Stimulated activated CD8-positive, alpha-beta memory T cell treated with anti-CD3 and anti-CD28 coated beads, Interleukin-2, amount 100 ng/mL, for 48 hours (primary cell): ENCODE measurements around the gene GLB1L.
A peak's percentile ranks its signal among the peaks of the same experiment; 100 is the strongest.
"Not testable (repeated sequence)": the region's sequence is repeated elsewhere in the genome, so short reads cannot be mapped to it uniquely, and the experiment has no call there.

ENCODE experiments used
- DNase-seq, 2 donors: peaks; one replicate each; pipeline ENCODE4 v3.0.0-alpha.2; 2020; ENCODE audit warnings: low read depth in 2 of 2

The GLB1L gene

DNA sequence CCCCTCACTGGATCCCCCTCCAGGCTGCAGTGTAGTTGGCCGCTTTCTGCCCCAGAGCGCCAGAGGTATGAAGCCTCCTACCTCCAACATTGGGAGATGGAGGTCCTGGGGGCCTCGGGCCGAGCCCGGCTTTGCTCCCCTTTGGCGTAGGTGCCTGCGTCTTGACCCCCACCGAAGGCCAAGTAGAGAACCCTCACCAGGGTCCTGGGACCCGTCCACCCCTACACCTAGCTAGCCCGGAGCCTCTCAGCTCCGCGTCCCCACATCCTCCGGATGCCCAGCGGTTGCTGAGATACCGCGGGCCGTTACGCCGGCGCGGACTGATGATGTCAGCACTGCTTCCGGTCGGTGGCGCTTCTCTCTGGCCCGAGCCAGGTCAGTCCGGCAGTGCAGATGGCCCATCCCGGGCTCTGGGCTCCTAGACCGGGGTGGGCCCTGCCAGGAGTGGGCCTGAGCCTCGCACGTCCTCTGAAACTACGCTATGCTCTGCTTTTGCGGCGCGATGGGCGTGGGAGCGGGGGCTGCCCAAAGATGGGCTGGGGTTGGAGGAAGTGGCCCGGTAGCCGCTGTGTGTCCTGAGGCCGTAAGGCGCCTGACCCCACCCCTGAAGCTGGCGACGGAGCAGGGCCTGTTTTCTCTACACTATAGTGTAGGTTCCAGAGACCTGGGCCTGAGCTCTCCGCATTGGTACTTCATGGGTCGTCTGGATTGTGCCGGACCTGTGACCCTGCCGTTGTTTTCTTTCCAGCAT, at the start of gene GLB1L, which contains the start of gene STK16:
Gene GLB1L, minus strand, starts transcription at position 297 of the 751 bp plus-strand sequence. CDS start 1,871 bp downstream, outside the sequence.
Gene STK16, plus strand, starts transcription at position 332 of the 751 bp plus-strand sequence. CDS start 521 bp downstream, outside the sequence.
- peak; percentile 84 to 92 for DNase-seq

GRCh38 chr2:219294356-219295351, 49.4 kb upstream of the GLB1L start:
- DNase-seq, result peak; percentile 82 to 84

DNA sequence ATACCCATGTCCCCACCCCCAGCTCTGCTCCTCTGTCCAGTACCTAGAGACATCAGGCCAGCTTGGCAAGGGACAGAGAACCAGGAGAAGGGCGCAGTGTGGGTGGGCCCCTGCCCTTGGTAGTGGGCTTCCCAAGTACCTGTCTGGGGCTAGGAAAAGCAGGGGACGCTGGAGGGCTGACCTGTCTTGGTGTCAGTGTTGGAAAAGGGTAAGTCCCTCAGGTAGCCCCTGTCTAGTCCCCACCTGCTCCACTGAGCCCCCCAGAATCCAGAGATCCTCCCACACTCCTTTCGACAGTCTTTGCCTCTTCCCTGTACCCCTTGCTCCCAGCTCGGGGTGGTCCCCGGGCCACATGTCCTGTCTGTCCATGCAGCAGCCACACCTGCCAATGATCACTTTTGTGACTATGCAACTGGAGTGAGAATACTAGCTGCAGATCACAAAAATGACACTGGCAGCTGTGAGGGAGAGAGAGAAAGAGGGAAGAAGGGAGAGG, 48.5 kb upstream of the GLB1L start:
- DNase-seq, result no peak

DNA sequence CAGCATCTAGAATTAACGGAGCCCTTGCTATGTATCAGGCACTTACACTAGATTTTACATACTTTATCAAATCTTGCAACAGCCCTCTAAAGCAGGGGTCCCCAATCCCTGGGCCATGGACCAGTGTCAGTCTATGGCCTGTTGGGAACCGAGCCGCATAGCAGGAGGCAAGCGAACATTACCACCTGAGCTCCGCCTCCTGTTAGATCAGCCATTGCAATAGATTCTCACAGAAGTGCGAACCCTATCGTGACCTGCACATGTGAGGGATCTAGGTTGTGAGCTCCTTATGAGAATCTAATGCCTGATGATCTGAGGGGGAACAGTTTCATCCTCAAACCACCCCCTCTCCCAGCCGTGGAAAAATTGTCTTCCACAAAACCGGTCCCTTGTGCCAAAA, 47.4 kb upstream of the GLB1L start:
- no peak for DNase-seq

DNA sequence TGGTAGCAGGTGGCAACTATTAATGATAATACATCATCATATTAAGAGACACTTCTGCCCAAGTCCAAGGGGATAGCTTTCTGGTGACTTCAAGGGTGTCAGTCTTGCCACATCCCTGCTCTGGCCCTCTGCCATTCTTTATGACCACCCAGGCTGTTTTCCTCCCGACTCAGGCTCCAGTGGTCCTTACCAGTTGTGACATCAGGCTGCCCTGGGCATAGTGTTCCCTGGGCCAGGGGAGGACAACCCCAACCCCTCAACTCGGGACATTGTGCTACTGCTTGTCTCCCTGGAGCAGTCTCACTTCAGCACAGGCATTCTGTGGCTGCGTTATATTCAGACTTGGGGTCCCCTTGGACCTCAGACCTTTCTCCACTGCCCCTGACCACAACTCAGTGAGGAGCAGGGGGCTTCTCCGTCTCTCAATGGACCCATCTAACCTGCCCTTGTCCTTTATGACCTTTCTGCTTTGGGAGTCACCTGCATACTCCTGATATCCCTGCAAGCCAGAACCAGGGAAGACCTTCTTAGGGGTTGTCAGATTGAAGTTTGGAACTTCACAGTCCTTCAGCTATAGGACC, 46.8 kb upstream of the GLB1L start:
- no peak for DNase-seq

DNA sequence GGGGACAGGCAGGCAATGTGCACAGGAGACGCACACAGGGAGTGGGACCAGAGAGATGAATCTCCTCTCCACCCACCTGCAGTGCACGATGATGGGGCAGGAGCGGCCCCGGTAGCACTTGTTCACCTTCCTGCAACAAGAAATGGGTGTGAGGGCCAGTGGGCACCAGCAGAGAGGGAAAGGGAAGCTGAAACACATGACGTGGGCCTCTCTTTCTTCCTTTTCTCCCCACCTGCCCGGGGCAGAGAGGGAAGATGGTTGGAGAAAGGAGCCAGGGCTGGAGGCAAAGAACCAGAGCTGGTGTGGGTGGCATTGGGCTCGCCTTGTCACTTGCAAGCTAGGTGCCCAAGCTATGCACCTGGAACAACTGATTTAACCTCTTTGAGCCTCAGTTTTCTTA, 46.1 kb upstream of the GLB1L start:
- DNase-seq, result no peak

DNA sequence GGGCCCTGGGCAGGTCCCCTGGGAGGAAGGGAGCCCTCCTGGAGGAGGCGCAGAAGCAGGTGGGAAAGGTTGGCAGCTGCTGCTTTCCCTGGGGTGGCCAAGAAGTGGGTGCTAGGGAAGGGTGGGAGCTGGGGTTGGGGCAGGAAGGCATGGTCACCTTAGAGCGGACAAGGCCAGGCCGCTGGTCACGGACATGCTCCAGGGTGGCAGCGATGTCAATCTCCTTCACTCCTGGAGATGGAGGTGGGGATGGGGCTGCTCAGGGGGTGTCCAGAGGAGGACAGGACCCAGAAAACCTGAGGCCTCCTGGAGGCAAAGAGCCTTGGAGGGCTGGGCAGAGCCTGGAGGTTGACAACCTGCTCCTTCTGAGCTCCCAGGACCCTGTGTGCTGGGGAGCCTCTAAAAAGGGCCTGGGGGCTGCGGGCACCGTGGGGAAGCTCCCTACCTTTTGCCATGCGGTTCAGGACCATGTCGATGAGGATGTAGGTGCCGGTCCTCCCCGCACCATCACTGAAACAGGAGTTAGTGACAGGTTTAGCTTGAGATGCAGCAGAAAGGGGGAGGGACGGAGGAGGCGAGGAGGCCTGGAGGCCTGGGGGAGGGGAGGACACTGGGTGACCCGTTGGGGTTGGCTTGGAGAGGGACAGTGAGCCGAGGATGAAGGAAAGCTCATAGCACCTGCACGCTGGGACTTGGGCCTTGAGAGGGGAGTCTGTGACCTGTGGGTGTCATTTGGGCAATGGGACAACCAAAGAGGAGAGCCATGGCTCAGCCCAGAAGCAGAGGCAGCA, 45.3 kb upstream of the GLB1L start:
- DNase-seq, result no peak

GRCh38 chr2:219289537-219290361, 44.5 kb upstream of the GLB1L start:
- DNase-seq, result no peak

GRCh38 chr2:219289195-219289536, 43.9 kb upstream of the GLB1L start:
- DNase-seq, result no peak

DNA sequence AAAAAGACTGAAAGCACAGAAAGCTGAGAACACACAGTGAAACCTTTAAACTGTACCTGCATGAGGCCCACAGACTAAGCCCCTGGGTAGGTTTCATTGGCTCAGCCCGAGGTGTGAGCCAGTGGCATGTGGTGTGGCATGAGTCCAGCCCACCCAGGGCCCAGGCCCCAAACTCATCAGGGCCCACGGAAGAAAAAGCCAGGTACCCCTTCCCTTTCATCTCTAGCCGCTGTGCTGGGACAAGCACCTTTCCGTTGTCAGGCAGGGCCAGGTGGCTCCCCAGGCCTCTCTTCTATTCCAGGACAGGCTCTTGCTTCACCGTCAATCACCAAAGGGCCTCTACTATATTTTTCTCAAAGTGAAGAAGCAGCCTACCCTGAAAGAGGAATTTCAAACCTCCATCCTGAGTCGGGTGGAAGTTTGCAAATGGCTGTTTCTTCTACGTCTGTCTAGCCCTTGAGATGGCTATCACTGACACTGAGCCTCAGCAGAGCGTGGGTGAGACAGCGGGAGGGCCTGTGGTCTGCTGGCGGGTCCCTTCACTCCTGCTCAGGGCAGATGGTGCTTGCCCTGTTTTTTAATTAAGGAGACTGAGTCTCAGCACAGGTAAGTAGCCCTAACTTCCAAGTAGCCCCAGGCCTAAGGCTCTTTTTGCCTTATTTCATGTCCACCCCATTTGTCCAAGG, 42.5 kb upstream of the GLB1L start:
- no peak for DNase-seq

DNA sequence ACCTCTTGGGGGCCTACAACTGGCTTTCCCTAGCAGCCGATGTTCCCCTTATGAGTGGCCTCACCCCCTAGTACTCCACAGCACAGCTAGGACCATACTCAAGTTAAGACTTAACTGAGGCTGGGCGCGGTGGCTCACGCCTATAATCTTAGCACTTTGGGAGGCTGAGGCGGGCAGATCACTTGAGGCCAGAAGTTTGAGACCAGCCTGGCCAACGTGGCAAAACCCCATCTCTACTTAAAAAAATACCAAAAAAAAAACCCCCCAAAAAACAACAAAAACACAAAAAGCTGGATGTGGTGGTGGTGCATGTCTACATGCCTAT, 41.8 kb upstream of the GLB1L start:
- not testable (repeated sequence) for DNase-seq

DNA sequence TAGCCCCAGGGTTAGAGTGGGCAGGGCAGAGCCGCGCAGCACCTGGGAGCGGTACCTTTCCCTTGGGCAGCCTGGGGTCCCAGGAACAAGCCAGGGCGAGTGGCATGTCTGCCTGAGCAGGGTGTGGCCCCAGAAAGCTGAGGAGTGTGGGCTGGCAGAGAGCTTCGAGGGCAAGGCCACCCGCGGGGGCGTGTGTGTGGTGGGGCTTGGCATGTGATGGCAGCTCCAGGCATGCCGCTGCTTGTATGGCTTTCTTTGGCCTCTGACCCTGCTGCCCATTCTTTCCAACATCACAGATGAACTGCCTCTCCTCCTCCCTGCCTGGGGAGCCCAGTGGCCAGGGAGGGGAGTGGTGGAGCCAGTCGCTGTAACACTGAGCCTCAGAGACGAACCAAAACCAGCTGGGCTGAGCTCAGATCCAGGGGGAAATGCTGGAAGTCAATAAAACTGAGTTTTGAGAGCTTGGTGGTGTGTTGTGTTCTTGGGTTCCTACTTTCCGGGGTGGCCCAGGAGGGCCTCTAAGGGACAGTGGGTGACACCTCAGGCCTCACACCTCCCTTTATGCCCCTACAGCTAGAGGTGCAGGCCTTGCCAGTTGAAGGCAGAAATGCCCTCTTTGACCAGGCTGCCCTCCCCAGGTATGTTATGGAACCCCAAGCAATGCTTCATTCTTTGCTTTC, 41.3 kb upstream of the GLB1L start:
- DNase-seq, result no peak

GRCh38 chr2:219285894-219286425, 40.7 kb upstream of the GLB1L start:
- DNase-seq, result no peak

DNA sequence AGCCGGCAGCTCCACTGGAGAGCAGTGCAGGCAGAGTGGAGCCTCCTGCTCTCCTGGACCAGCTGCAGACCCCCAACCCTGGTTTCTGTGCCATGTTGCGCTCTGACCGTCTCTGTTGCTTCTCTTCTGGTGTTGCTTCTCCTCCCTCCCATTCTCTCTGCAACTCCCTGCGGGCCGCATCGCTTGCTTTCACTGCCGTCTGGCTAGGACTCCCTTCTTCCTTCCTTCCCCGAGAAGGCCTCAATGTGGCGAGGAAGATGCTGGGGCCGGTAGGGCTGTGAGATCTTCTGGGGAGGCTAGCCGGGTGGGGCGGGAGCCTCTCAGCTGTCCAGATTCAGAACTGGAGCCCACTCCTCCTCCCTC, 40.1 kb upstream of the GLB1L start:
- DNase-seq, result no peak

- no peak for DNase-seq
Measured at GRCh38 chr2:219284501-219285372, 39.5 kb upstream of the GLB1L start.

GRCh38 chr2:219282943-219283581, 37.8 kb upstream of the GLB1L start:
- no peak for DNase-seq

DNA sequence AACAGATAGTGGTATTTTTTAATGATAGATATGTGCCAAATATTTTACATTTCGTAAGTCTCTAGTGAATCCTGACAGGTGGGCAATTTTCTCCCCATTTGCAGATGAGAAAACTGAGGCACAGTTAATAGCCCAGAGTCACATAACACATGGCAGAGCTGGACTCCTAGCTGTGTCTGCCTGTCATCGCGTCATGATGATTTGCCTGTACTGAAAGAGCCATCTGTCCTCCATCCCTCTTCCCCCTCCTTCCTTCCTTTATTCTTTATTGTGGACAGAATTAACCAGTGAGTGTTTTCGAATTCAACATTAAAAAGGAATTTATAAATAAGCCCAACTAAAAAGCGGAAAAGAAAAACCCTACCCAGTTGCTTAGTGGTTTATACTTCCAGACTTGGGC, 37.1 kb upstream of the GLB1L start:
- no peak for DNase-seq

- DNase-seq, result no peak
Measured at GRCh38 chr2:219281588-219281987, 36.3 kb upstream of the GLB1L start.
